ENCODE results near the gene AGPAT4.

Gene AGPAT4

DNA sequence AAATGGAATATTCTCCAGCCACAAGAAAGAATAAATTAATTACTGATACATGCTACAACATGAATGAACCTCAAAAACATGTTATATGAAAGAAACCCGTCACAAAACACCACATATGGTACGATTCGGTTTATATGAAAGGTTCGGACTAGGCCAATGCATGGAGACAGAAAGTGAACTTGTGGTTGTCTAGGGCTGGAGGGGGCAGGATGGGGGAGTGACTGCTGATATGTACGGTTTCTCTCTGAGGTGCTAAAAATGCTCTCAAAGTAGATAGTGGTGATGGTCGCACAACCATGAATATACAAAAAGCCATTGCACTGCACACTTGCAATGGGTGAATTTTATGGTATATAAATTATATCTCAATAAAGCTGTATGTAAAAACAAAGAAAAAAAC lies 18.3 kb downstream of the AGPAT4 start:
- DNase-seq (ENCODE audit: low spot score), result no peak

DNA sequence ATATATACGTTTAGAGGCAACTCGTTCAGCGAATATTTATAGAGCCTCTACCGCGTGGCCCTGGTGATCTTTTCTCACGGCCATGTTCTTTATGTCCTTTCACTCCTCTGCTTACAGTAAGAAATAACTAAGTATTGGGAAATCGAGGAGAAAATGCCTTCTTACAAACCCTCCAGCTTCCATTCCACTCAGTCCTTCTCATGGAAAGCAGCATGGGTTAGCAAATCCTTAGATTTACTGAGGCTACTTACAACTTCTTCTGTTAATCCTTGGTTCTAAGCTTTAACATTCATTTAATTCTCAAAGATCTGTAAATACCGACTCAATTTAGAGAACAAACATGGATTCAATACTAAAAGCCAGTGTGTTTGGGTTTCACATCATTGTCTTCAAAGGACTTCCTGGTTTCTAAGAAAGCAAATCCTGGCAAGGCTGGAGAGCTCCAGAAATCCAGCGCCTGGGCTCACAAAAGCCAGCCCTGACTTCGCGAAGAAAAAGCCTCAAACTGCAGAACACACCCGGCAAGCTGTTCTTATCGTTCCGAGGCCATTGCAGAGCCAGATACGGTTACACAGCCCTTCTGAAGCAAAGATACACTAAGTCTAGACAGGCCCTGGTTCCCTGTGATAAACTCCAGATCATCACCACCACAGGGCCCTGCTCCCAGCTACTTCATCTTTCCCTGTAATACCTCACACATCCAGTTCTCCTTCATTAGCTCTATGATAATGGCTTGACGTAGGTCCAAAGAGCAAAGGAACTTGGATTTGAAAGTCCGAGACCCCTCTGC lies 19.2 kb downstream of the AGPAT4 start:
- peak; percentile 76 for DNase-seq (ENCODE audit: low spot score)

DNA sequence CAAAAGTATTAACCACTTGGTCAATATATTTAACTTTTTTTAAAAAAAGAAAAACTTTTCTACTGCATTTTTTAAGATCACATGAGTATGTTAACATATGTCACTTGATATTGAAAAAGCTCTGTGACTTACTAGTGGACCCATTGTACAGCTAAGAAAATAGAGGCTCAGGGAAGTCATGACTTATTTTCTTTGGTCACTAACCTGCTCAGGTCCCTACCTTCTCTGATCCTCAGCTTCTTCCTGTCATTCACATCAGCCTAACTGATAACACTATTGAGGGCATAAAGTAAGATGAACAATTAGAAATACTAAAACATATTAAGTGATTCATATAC lies 19.8 kb downstream of the AGPAT4 start:
- DNase-seq (ENCODE audit: low spot score), result no peak

DNA sequence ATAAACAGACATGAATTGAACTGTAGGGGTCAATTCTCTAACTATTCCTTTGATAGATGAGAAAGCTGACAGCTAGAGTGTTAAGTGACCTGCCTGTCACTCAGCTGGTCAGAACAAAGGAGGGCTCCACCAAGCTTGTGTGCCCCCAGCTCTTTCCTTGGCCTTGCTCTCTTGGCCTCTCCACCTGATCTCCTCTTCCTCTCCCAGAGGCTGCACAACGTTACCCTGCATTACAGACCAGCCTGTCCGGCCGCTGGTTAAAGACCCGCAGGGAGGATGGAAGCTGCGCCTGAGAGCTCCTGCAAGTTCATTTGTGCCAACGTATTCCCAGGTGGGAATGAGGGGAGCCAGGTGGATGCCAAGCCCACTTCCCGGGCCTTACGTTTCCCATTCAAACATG lies 22.5 kb downstream of the AGPAT4 start:
- DNase-seq (ENCODE audit: low spot score), result no peak

DNA sequence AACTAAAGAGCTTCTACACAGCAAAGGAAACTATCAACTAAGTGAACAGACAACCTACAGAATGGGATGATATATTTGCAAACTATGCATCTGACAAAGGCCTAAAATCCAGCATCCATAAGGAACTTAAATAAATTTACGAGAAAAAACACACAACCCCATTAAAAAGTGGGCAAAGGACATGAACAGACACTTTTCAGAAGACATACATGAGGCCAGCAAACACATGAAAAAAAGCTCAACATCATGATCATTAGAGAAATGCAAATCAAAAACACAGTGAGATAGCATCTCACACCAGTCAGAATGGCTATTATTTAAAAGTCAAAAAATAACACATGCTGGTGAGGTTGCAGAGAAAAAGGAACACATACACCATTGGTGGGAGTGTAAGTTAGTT lies 24.5 kb downstream of the AGPAT4 start:
- DNase-seq (ENCODE audit: low spot score), result no peak

DNA sequence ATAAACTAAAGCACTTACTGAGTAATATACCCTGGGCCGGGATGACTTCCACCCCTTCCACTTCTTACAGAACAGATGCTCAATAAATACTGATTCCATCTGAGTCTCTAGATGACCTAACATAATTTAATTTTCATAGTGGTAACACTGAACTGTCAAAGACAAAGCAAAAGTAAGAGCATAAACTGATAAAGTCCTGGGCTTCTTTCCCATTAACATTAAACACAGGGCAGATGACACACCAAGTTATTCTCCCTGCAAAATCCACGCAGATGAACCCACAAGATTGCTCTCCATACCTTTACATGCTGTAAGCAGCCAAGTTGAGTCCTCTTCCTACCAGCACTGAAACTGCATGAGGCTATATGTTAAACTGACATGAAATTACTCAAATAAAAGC lies 27.1 kb downstream of the AGPAT4 start:
- DNase-seq (ENCODE audit: low spot score), result no peak

DNA sequence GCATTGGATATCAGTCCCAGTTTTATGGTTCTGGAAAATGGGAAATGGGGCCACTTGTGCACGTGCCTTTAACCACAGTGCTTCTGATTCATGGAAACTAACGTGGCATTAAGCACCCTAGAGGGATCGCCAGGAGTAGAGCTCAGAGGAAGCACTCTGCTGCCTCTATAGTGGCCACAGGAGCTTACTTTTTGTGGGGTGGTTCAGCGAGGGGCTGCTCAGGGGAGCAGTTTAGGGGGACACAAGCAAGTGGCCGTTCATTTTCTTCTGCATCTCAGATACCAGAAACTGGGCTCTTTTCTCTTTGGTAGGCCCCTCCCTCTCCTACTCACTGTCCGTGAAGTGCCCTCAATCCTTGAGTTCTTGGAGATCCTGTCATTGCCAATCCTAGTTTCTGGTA lies 28.5 kb downstream of the AGPAT4 start:
- no peak for DNase-seq (ENCODE audit: low spot score)

DNA sequence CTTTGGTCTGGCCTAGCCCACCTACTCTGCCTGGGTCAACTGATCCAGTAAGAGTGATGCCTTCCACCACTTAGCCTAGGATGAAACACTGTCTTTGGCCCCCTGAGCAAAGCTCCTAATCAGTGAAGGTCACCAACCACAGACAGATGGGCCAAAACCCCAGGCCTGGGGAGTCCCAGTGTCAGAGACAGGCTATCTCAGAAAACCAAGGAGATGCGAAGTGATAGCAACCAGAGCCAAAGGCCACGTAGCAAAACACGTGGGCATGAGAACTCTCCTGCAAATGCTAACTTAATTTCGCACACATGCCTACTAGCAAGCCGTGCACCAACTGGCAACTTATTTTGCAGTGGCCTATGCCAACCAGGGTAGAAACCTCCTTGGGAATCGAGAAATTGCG lies 29.1 kb downstream of the AGPAT4 start:
- no peak for DNase-seq (ENCODE audit: low spot score)

DNA sequence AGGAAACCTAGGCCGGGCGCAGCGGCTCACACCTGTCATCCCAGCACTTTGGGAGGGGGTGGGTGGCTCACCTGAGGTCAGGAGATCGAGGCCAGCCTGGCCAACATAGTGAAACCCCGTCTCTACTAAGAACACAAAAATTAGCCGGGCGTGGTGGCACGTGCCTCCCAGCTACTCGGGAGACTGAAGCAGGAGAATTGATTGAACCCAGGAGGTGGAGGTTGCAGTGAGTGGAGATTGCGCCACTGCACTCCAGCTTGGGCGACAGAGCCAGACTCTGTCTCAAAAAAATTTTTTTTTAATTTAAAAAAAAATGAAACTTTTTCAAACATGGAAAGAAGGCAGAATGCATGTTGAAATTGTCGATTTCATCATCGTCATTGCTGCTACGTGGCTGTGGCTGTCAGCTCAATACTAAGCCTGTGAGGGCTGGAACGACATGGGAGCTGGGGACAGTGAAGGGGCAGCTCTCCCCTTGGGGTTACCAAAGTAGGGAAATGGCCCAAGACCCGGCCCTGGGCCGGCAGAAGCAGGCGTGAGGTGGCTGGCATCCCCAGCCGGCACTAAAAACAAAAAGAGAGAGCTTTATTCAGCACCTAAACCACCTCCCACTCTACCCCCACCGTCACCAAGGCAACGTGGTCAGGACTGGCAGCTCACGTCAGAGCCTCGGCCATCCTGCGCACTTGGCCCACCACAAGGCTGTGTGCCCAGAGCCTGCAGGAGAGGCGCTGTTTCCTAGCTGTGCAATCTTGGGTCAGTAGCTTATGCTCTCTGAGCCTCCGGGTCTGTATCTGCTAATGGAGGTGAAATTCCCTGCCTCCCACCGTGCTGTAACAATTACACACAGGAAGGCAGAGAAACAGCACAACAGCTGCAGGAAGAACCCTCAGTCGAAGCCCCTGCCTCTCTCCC lies 30.8 kb downstream of the AGPAT4 start:
- no peak for DNase-seq (ENCODE audit: low spot score)

DNA sequence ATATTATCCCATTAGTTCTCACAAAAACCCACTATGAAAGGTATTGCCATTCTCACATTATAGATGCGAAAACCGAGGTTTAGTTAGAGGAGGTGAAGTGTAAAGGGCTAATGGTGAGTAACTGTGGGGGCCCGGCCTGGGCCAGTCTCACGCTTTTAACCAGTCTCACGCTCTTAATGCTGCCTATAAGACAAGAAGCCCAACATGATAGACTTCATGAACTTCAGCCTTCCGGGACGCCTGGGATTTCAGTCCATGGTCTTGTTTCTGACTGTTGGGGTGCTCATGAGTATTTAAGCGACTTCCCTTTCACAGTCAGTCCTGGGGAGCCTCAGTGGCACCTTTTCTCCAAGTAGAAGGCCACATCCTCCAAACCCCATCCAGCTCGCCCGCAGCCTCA lies 31.7 kb downstream of the AGPAT4 start:
- no peak for DNase-seq (ENCODE audit: low spot score)

DNA sequence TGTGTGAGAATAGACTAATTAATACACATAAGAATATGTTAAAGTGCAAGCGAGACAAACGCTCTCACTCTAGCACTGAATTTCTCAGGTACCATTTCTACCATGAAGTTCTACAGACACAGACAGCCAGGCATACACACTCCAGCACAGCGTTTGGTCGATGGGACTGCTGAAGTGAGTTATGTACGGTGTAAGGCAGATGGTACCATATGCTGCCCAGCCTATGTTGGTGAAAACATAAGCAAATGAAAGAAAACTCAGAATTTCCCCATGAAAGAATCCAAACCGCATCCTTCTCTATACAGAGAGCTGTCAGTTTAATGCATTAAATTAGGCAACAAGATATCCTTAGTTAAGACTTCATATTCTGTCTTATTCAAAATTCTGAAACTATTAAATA lies 34.9 kb downstream of the AGPAT4 start:
- DNase-seq (ENCODE audit: low spot score), result no peak

DNA sequence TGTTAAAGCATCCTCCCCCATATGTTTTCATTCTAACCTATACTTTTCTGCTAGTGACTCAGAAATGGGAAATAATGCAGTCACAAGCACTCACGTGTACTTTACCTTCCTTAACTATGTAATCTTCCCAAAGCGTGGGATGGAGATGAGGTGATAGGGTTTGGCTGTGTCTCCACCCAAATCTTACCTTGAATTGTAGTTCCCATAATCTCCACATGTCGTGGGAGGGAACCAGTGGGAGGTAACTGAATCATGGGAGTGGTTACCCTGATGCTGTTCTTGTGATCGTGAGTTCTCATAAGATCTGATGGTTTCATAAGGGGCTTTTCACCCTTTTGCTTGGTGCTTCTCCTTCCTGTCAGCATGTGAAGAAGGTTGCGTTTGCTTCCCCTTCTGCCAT lies 35.4 kb downstream of the AGPAT4 start:
- DNase-seq (ENCODE audit: low spot score), result no peak

DNA sequence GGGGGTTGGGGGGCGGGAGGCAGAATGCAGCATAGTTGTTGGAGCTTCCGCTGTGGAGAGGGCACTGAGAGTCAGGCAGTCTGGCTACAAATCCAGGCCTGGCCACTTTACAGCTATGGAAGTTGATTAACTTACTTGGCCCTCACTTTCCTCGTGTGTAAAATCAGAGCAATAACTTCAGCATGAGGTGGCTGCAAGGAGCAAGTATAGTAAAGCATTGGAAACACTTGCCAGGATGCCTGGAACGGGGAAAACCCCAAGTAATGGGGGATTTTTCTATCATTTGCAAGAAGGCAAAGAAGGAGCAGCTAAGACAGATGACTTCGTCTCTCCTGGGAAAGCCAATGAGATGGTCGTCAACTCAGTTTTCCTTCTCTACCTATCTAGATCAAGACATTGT lies 35.8 kb downstream of the AGPAT4 start:
- no peak for DNase-seq (ENCODE audit: low spot score)

DNA sequence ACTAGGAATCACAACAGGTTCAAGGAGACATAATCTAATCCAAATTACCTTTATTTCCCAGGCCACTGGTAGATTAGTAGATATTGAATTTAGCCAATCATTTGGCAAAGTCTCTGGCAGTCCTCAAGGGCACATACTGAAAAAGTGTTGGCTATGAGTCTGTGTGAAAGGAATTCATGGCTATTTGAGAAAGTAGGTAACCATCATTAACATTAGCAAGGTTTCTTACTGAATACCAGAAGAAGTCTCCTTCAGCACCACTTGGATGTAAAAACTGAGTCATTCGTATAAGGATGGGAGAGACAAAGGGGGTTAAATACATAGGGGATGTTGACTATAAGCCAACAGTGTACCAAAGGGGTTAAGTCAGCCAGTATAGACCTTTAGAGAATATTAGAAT lies 36.7 kb downstream of the AGPAT4 start:
- no peak for DNase-seq (ENCODE audit: low spot score)

DNA sequence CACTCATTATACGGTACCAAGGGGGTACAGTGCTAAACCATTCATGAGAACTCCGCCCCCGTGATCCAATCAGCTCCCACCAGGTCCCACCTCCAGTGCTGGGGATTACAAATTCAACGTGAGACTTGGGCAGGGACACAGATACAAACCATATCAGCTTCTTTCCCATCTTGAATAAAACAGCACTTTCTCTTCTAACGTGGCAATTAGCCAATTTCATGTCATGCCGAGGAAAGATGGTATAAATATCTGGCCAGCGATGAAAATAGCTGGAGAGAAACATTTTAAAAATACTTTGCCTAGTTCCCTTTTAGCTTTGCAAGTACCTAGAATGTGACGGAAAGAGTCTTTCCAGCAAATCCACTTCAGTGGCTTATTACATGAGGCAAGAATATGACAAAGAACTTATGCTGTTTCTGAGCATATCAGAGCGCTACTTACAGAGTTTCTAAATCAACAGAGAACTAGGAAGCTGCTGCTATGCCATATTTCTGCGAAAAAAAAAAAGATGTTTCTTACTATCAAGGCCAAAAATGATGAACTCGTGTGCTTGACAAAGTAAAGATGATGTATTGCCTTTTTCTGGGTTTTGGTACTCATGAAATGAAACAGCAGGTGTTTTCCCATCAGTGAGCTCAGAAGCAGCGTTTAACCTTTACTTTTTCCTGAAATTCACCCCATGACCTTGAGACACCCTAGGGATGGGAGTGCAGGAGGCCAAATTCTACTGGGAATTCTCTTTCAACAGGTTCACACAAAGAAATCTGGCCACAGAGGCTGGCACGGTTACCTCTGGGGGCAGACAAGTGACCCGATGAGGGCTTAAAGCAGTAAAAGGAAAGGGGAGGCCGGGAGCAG lies 37.9 kb downstream of the AGPAT4 start:
- DNase-seq (ENCODE audit: low spot score), result peak; percentile 31

DNA sequence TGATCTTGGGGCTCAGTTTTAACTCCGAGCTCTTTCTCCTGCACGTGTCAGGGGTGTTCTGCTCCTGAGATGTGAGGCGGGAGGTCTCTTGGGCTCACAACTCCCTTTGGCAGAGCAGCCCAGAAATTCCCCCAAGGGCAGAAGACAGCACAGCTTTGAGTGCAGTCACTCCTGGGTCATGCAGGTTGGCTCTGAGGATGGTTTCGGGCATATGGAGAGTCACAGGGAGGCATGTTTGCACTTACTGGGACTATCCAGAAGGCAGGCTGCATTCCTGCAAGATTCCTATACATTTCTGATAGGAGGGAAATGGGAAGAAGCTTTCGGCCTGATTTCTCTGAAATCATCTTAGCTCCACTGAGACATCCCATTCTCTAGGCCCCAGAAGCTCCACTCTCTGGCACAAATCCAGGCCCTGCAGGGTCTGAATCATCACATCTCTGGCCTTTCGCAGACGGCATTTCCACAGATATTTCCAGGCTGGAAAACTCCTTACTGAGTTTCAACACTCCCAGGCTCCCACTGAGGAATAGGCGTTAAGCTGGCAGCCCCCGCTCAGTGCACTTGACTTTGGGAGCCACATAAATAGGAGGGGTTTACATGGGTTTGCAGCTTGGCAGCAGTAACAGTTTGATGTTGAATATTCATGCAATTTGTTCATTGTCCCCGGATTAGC lies 39.7 kb downstream of the AGPAT4 start:
- no peak for DNase-seq (ENCODE audit: low spot score)

DNA sequence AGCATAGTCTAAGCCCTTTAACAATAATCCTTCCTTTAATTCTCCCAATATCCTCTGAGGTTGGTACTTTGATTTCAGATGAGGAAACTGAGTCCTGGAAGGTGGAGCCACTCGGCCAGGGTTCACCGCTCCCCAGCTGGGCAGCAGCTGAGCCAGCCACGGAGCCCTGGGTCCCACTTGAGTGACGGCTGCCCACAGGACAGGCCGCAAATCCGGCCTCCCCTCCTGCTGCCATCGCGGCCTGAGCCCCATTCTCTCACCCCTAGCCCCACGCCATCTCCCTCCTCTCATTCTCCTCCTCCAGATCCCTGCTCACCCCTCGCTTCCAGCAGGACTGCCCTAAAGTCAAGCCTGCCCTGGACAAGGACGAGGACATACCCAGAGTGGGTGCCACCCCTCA lies 41.4 kb downstream of the AGPAT4 start:
- no peak for DNase-seq (ENCODE audit: low spot score)

DNA sequence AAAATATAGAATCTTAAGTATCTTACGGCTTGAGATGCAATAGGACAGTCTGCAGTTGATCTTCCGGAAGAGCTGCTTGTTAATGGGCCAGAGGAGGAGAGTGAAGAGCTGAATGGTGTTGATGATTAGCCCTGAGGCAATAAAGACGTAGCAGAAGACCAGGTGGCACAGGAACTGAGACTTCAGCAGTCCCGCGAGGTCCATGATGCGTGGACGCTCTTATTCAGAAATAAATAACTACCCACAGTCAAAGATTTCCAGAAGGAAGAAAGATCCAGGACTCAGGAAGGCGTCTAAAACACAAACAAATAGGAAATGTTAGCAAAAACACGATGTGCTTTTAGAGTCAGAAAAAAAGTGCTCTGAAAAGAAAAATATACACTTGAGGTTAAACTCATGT lies 41.9 kb downstream of the AGPAT4 start:
- DNase-seq (ENCODE audit: low spot score), result no peak

DNA sequence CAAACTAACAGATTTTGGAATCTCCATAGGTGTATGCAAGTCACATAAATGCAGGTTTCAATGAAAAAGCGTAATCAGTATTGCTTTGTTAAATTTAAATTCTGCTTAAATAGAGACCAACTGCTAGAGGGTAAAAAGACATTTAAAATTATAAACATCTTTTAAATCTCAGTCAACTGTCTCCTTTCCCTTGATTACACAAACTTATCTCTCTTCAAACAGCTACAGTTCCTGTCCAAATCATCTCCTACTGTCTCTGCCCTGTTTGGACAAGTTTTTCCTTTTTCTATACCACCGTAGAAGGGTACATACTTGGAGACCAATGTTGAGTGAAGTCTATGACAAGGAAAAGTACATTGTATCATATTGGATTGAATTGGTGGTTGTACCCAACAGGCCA lies 43.5 kb downstream of the AGPAT4 start:
- no peak for DNase-seq (ENCODE audit: low spot score)

DNA sequence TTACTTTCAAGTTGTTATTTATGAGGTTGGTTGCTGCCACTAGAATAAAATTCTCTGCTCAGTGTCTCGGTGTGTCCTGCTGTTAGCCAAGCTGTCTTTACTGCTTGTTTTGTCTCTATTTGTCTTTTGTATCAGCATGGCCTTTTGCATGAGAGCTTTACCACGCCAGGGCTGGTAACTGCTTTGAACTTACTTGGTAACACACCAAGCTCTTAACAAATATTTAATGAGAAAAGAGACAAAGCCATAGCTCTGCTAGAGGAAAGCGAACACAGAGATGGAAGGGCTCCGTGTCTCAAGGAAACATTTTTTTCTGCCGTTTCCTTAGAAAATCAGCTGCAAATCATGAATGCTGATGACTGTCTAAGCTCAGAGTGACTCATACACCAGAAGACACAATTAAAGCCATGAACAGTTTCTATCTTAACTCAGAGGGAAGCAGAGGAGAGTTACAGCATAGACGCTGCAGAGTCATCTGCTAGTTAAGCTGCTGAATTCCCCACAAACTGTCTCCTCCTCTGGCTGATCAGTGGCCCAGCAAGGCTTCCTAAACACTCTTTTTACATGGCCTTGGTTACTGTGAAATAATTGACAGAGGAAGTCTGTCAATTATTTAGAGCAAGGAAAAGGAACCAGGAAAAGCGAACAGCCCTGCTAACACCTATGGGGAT lies 44.8 kb downstream of the AGPAT4 start:
- DNase-seq (ENCODE audit: low spot score), result no peak

DNA sequence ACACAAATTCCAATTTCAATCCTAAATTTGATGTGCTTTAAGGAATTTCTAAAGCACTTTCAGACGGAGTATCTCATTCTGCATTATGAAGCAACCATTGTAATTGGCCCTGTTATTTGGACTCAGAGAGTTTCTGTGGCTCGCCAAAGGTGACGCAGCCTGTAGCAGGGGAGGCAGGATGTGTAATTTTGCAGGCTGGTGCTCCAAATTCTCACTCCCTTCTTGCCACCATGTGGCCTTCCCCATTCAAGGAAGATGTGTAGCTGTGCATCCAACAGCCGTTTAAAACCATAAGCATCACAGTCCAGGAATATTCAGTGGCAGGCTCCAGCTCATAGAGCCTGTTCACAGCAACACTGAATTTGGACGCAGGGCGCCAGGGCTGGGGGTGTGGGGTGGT lies 45.8 kb downstream of the AGPAT4 start:
- DNase-seq (ENCODE audit: low spot score), result no peak
